Neural progenitor cell (in vitro differentiated cells): ENCODE results near the gene ARL16.

ENCODE experiments used
- CTCF ChIP-seq: fragments of 200-600 bp; sonication (generic); IDR thresholded peaks from 2 replicates; pipeline ENCODE4 v1.5.1; 2017; ENCODE audit warnings: antibody characterized with exemption, mild to moderate bottlenecking
- EZH2 ChIP-seq: fragments of 200-600 bp; sonication (generic); IDR thresholded peaks from 2 replicates; pipeline ENCODE4 v1.6.1; 2017; ENCODE audit warnings: antibody characterized with exemption, mild to moderate bottlenecking, moderate library complexity
- EZH2phosphoT487 ChIP-seq: fragments of 200-600 bp; sonication (generic); IDR thresholded peaks from 2 replicates; pipeline ENCODE4 v1.6.1; 2017; ENCODE audit warnings: antibody characterized with exemption

GRCh38 chr17:81691608-81692007 is 8.0 kb upstream of the ARL16 start:
- no peak for TF ChIP-seq CTCF
- TF ChIP-seq EZH2 = no peak
- TF ChIP-seq EZH2phosphoT487 = no peak
